Measurements from ENCODE around the gene NDFIP1.

The NDFIP1 gene

DNA sequence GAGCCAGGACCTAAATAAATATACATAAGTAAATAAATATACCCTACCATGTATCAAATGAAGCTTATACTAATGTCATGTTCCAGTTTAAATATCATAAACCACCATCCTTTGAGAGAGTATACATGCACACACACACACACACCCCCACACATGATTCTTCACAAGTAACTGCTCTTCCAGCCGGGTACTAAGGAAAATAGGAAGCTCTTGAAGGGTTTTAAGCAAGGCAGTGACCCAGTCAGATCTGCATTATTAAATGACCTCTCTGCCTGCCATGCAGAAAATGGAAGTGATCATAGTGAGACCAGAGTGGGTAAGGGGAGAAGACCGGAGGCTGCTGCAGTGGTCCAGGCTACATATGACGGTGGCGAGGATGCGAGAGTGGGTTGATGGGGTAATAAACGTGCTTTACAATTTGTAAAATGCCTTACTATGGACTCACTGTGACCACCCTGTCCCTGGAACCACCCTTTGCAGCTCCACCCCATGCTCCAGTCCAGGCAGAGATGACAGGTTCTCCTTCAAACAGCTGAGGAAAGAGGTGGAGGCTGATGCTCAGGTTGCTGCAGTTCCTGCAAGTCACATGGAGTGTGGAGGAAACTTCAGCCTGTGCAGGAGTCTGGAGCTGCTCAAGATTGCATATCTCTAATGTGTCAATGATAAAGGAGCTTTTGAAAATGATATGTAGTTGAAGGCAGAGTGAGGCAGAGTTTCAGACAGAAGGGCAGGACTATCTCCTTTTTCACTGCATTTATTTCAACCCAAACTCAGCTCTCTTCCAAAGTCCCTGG is 38.8 kb upstream of the NDFIP1 start:
- no peak for DNase-seq (ENCODE audit: extremely low spot score)
- CTCF ChIA-PET: interaction anchor here (0.7 to 1.1 kb wide), 3 partner anchors 8 to 54 kb away, joined by 3 read pairs; no protein-coding TSS in a partner anchor
- TF ChIP-seq CTCF (IDR thresholded peaks at IDR 0.05; ENCODE audit: control extremely low read depth, extremely low read depth, low read depth, missing control alignments): no peak
- POLR2A ChIA-PET: no interaction called here

DNA sequence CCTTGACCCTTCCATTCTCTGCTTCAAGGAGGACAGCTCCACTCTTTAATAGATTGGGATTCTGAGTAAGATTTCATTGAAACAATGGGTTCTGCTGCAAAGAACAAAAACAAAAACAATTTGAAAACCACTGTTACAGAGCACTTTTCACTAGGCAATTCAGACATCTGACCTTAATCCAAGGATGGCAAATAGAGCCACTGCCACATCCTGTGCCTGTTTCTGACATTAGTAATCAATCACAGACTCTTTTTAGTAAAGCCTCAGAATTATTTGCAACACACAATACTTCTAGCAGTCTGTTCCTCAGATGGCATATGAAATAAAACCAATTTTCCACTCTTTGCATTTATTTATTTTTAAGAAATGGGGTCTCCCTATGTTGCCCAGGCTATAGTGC is 37.8 kb upstream of the NDFIP1 start:
- CTCF ChIA-PET: interaction anchor here (0.7 to 1.1 kb wide), 2 partner anchors 9 to 54 kb away, joined by 3 read pairs; no protein-coding TSS in a partner anchor
- TF ChIP-seq CTCF (IDR thresholded peaks at IDR 0.05; ENCODE audit: control extremely low read depth, extremely low read depth, low read depth, missing control alignments): no peak
- POLR2A ChIA-PET: no interaction called here
- no peak for DNase-seq (ENCODE audit: extremely low spot score)

GRCh38 chr5:142072488-142072887 is 36.1 kb upstream of the NDFIP1 start:
- CTCF ChIA-PET: no interaction called here

GRCh38 chr5:142073362-142073988 is 35.1 kb upstream of the NDFIP1 start:
- ChIA-PET CTCF (interaction anchor here (1.0 kb wide), 1 partner anchor 84 kb away, joined by 5 read pairs; no protein-coding TSS in a partner anchor), POLR2A (no interaction called here)
- TF ChIP-seq CTCF (IDR thresholded peaks at IDR 0.05; ENCODE audit: control extremely low read depth, extremely low read depth, low read depth, missing control alignments): no peak
- no peak for DNase-seq (ENCODE audit: extremely low spot score)

More at GRCh38 chr5:142072488-142072887, 36.1 kb upstream of the NDFIP1 start:
- POLR2A ChIA-PET: no interaction called here
- DNase-seq (ENCODE audit: extremely low spot score): no peak
- TF ChIP-seq CTCF (IDR thresholded peaks at IDR 0.05; ENCODE audit: control extremely low read depth, extremely low read depth, low read depth, missing control alignments): no peak

DNA sequence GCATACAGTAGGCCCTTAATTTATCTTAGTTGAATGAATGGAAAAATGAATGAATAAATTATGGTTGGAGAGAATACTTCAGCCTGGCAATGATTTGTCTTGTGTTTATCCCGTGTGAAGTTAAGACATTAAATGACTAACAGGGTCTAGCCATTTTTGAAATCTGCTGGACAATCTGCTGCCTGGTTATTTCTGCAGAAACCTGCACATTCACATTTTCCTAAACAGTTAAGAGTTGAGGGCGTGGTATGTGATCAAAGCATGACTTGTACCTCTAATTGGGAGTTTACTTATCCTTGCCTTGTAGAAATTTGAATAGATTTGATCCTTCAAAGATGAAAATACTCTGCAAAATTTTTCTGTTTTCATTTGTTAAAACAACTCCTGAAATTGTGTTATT is 34.6 kb upstream of the NDFIP1 start:
- DNase-seq (ENCODE audit: extremely low spot score): no peak
- no peak for TF ChIP-seq CTCF (IDR thresholded peaks at IDR 0.05; ENCODE audit: control extremely low read depth, extremely low read depth, low read depth, missing control alignments)
- CTCF ChIA-PET: interaction anchor here (1.0 kb wide), 1 partner anchor 84 kb away, joined by 5 read pairs; no protein-coding TSS in a partner anchor

GRCh38 chr5:142078221-142078620 is 30.4 kb upstream of the NDFIP1 start:
- CTCF ChIA-PET: no interaction called here
- POLR2A ChIA-PET: no interaction called here
- no peak for TF ChIP-seq CTCF (IDR thresholded peaks at IDR 0.05; ENCODE audit: control extremely low read depth, extremely low read depth, low read depth, missing control alignments)
- no peak for DNase-seq (ENCODE audit: extremely low spot score)

More for the DNA sequence above, 34.6 kb upstream of the NDFIP1 start:
- POLR2A ChIA-PET: no interaction called here

Measured in GM10248 (cell line).